GM18867 (cell line): Measurements from ENCODE around the gene SH3RF2.
"Not testable (repeated sequence)": the region's sequence is repeated elsewhere in the genome, so short reads cannot be mapped to it uniquely, and the experiment has no call there.

Source experiments
- ATAC-seq: cut with Tn5 transposase; IDR thresholded peaks from one replicate; pipeline ENCODE4 v1.9.1; 2021; ENCODE audit warnings: mild to moderate bottlenecking, moderate library complexity; ENCODE audit not compliant: unreplicated experiment

SH3RF2 gene

GRCh38 chr5:146002491-146002890 lies 66.1 kb downstream of the SH3RF2 start:
- no peak for ATAC-seq

GRCh38 chr5:146003852-146004251 lies 67.5 kb downstream of the SH3RF2 start:
- ATAC-seq = no peak

- no peak for ATAC-seq
Measured at GRCh38 chr5:146005264-146005663, 68.9 kb downstream of the SH3RF2 start.

GRCh38 chr5:146005723-146006122 lies 69.3 kb downstream of the SH3RF2 start:
- ATAC-seq = no peak

GRCh38 chr5:146006470-146007190 lies 70.3 kb downstream of the SH3RF2 start:
- no peak for ATAC-seq

- ATAC-seq = no peak
Measured at GRCh38 chr5:146007270-146007669, 70.9 kb downstream of the SH3RF2 start.

GRCh38 chr5:146007989-146008388 lies 71.6 kb downstream of the SH3RF2 start:
- no peak for ATAC-seq

- no peak for ATAC-seq
Measured at GRCh38 chr5:146009020-146009419, 72.6 kb downstream of the SH3RF2 start.

GRCh38 chr5:146010447-146010846 lies 74.1 kb downstream of the SH3RF2 start:
- not testable (repeated sequence) for ATAC-seq

- no peak for ATAC-seq
Measured at GRCh38 chr5:146013761-146014160, 77.4 kb downstream of the SH3RF2 start.

GRCh38 chr5:146015001-146015400 lies 78.6 kb downstream of the SH3RF2 start:
- no peak for ATAC-seq

GRCh38 chr5:146016764-146017484 lies 80.5 kb downstream of the SH3RF2 start:
- no peak for ATAC-seq

GRCh38 chr5:146018514-146019375 lies 82.4 kb downstream of the SH3RF2 start:
- ATAC-seq = no peak

GRCh38 chr5:146020100-146020499 lies 83.7 kb downstream of the SH3RF2 start:
- no peak for ATAC-seq

GRCh38 chr5:146024034-146024433 lies 87.7 kb downstream of the SH3RF2 start:
- no peak for ATAC-seq

- ATAC-seq = no peak
Measured at GRCh38 chr5:146025114-146025680, 88.8 kb downstream of the SH3RF2 start.

GRCh38 chr5:146025681-146026080 lies 89.3 kb downstream of the SH3RF2 start:
- ATAC-seq = no peak

- ATAC-seq = no peak
Measured at GRCh38 chr5:146026307-146027010, 90.1 kb downstream of the SH3RF2 start.

- ATAC-seq = no peak
Measured at GRCh38 chr5:146027751-146028150, 91.4 kb downstream of the SH3RF2 start.

- no peak for ATAC-seq
Measured at GRCh38 chr5:146032911-146033310, 96.5 kb downstream of the SH3RF2 start.

- ATAC-seq = no peak
Measured at GRCh38 chr5:146034127-146034526, 97.7 kb downstream of the SH3RF2 start.
